Central memory CD4-positive, alpha-beta T cell (primary cell): Measurements from ENCODE around the gene HEPH.
"Not testable (repeated sequence)": the region's sequence is repeated elsewhere in the genome, so short reads cannot be mapped to it uniquely, and the experiment has no call there.

Source experiments
- DNase-seq: peaks from one replicate; pipeline ENCODE4 v3.0.0; 2022
- total RNA-seq, 3 experiments: gene quantifications; one replicate each; lab custom pipeline; 2026; lab: John Stamatoyannopoulos, UW

The HEPH gene
- total RNA-seq = 0 to 0.11 (median 0.04) reads per million in 3 experiments

- no peak for DNase-seq
Observed at GRCh38 chrX:66163849-66164411, at the start of gene HEPH. HEPH (plus strand) TSS chrX:66164247; CDS start chrX:66170571, 6,324 bp downstream.

GRCh38 chrX:66118722-66119121 lies 45.3 kb upstream of the HEPH start:
- not testable (repeated sequence) for DNase-seq

GRCh38 chrX:66121354-66121753 lies 42.7 kb upstream of the HEPH start:
- DNase-seq = not testable (repeated sequence)

- DNase-seq = no peak
Observed at GRCh38 chrX:66126662-66127061, 37.4 kb upstream of the HEPH start.

GRCh38 chrX:66130469-66130868 lies 33.6 kb upstream of the HEPH start:
- no peak for DNase-seq

GRCh38 chrX:66135284-66135683 lies 28.8 kb upstream of the HEPH start:
- DNase-seq = not testable (repeated sequence)

- no peak for DNase-seq
Observed at GRCh38 chrX:66142351-66142750, 21.7 kb upstream of the HEPH start.

- no peak for DNase-seq
Observed at GRCh38 chrX:66144258-66144657, 19.8 kb upstream of the HEPH start.

GRCh38 chrX:66149519-66149918 lies 14.5 kb upstream of the HEPH start:
- DNase-seq = no peak

- no peak for DNase-seq
Observed at GRCh38 chrX:66150163-66150562, 13.9 kb upstream of the HEPH start.

GRCh38 chrX:66162331-66162822 lies 1.7 kb upstream of the HEPH start:
- DNase-seq = no peak

GRCh38 chrX:66163447-66163846 lies 600 bp upstream of the HEPH start:
- DNase-seq = no peak

GRCh38 chrX:66164470-66164869 lies 423 bp downstream of the HEPH start:
- no peak for DNase-seq

- no peak for DNase-seq
Observed at GRCh38 chrX:66164931-66165330, 884 bp downstream of the HEPH start.

- no peak for DNase-seq
Observed at GRCh38 chrX:66166671-66167070, 2.6 kb downstream of the HEPH start.

- no peak for DNase-seq
Observed at GRCh38 chrX:66167431-66167830, 3.4 kb downstream of the HEPH start.

GRCh38 chrX:66176134-66176533 lies 12.1 kb downstream of the HEPH start:
- DNase-seq = no peak

- DNase-seq = no peak
Observed at GRCh38 chrX:66191563-66191962, 27.5 kb downstream of the HEPH start.

- DNase-seq = no peak
Observed at GRCh38 chrX:66193821-66194220, 29.8 kb downstream of the HEPH start.

GRCh38 chrX:66200050-66200664 lies 36.1 kb downstream of the HEPH start:
- DNase-seq = no peak

GRCh38 chrX:66200855-66201795 lies 37.1 kb downstream of the HEPH start:
- no peak for DNase-seq

GRCh38 chrX:66203114-66203513 lies 39.1 kb downstream of the HEPH start:
- DNase-seq = no peak

GRCh38 chrX:66221856-66222255 lies 57.8 kb downstream of the HEPH start:
- DNase-seq = no peak

GRCh38 chrX:66232296-66232695 lies 68.2 kb downstream of the HEPH start:
- DNase-seq = no peak
